Midbrain (tissue), 1 donor: Measurements from ENCODE around the gene CACNA2D2.

Experiments
- DNase-seq: peaks from one replicate; lab custom pipeline; 2025; lab: John Stamatoyannopoulos, UW

CACNA2D2 gene

GRCh38 chr3:50427217-50427616 is 76.2 kb downstream of the CACNA2D2 start:
- DNase-seq, result no peak

GRCh38 chr3:50425911-50426310 is 77.5 kb downstream of the CACNA2D2 start:
- no peak for DNase-seq

- peak; percentile 17 for DNase-seq
Measured at GRCh38 chr3:50423543-50423942, 79.9 kb downstream of the CACNA2D2 start.

GRCh38 chr3:50422153-50422552 is 81.3 kb downstream of the CACNA2D2 start:
- DNase-seq, result no peak

GRCh38 chr3:50419595-50420370 is 83.7 kb downstream of the CACNA2D2 start:
- no peak for DNase-seq

GRCh38 chr3:50418850-50419249 is 84.6 kb downstream of the CACNA2D2 start:
- DNase-seq, result no peak

GRCh38 chr3:50417637-50418033 is 85.8 kb downstream of the CACNA2D2 start:
- no peak for DNase-seq

- DNase-seq, result no peak
Measured at GRCh38 chr3:50416736-50417636, 86.4 kb downstream of the CACNA2D2 start.

- DNase-seq, result no peak
Measured at GRCh38 chr3:50415816-50416215, 87.6 kb downstream of the CACNA2D2 start.

GRCh38 chr3:50415061-50415460 is 88.4 kb downstream of the CACNA2D2 start:
- no peak for DNase-seq

GRCh38 chr3:50414616-50415015 is 88.8 kb downstream of the CACNA2D2 start:
- no peak for DNase-seq

- no peak for DNase-seq
Measured at GRCh38 chr3:50412231-50412754, 91.1 kb downstream of the CACNA2D2 start.

- no peak for DNase-seq
Measured at GRCh38 chr3:50411229-50411628, 92.2 kb downstream of the CACNA2D2 start.

GRCh38 chr3:50410608-50411139 is 92.8 kb downstream of the CACNA2D2 start:
- no peak for DNase-seq

GRCh38 chr3:50410185-50410584 is 93.2 kb downstream of the CACNA2D2 start:
- DNase-seq, result no peak

- no peak for DNase-seq
Measured at GRCh38 chr3:50408443-50408944, 94.9 kb downstream of the CACNA2D2 start.

GRCh38 chr3:50406487-50406886 is 96.9 kb downstream of the CACNA2D2 start:
- no peak for DNase-seq

- DNase-seq, result no peak
Measured at GRCh38 chr3:50405249-50405648, 98.2 kb downstream of the CACNA2D2 start.

- no peak for DNase-seq
Measured at GRCh38 chr3:50401978-50402595, 101.3 kb downstream of the CACNA2D2 start.

- no peak for DNase-seq
Measured at GRCh38 chr3:50396502-50396901, 106.9 kb downstream of the CACNA2D2 start.

GRCh38 chr3:50395070-50395860 is 108.2 kb downstream of the CACNA2D2 start:
- DNase-seq, result no peak
